Chondrocyte (in vitro differentiated cells): ENCODE results near the gene ARPP19. TPM values are rescaled to one million over a fixed set of nuclear protein-coding genes. Genes with fewer than 3 reads are reported as not detected.
"Not testable (repeated sequence)": the region's sequence is repeated elsewhere in the genome, so short reads cannot be mapped to it uniquely, and the experiment has no call there.

Source experiments
- DNase-seq: peaks from one replicate; pipeline ENCODE4 v3.0.0; 2021; ENCODE audit warnings: mixed read lengths, low spot score
- H3K27ac Mint-ChIP-seq: one replicate; pipeline ENCODE4 v1.8.0; 2021; ENCODE audit warnings: mild to moderate bottlenecking, moderate library complexity, mixed read lengths; ENCODE audit not compliant: unreplicated experiment
- H3K27me3 Mint-ChIP-seq: 2 replicates; pipeline ENCODE4 v1.8.0; 2021; ENCODE audit warnings: low read depth, mixed read lengths
- H3K36me3 Mint-ChIP-seq: 2 replicates; pipeline ENCODE4 v1.8.0; 2021; ENCODE audit warnings: low read depth, mixed read lengths
- H3K4me1 Mint-ChIP-seq: 2 replicates; pipeline ENCODE4 v1.8.0; 2021; ENCODE audit warnings: low read depth, mild to moderate bottlenecking, mixed read lengths
- H3K4me3 Mint-ChIP-seq: one replicate; pipeline ENCODE4 v1.8.0; 2021; ENCODE audit warnings: mild to moderate bottlenecking, moderate library complexity, mixed read lengths; ENCODE audit not compliant: unreplicated experiment
- H3K9me3 Mint-ChIP-seq: 2 replicates; pipeline ENCODE4 v1.8.0; 2021; ENCODE audit warnings: low read depth, mixed read lengths
- total RNA-seq: library from RNA; stranded (reverse); gene quantifications from 3 replicates; pipeline ENCODE4 v1.2.1, GENCODE V29; 2021
- TF ChIP-seq, protein P1 (sequence below): fragments of 200-600 bp; sonication (generic); IDR thresholded peaks from 2 replicates; pipeline ENCODE4 v1.5.0; 2021; ENCODE audit warnings: antibody characterized with exemption, mild to moderate bottlenecking, moderate library complexity

The ARPP19 gene
- total RNA-seq, 1 donor from 2014 or later: 179 TPM

DNA sequence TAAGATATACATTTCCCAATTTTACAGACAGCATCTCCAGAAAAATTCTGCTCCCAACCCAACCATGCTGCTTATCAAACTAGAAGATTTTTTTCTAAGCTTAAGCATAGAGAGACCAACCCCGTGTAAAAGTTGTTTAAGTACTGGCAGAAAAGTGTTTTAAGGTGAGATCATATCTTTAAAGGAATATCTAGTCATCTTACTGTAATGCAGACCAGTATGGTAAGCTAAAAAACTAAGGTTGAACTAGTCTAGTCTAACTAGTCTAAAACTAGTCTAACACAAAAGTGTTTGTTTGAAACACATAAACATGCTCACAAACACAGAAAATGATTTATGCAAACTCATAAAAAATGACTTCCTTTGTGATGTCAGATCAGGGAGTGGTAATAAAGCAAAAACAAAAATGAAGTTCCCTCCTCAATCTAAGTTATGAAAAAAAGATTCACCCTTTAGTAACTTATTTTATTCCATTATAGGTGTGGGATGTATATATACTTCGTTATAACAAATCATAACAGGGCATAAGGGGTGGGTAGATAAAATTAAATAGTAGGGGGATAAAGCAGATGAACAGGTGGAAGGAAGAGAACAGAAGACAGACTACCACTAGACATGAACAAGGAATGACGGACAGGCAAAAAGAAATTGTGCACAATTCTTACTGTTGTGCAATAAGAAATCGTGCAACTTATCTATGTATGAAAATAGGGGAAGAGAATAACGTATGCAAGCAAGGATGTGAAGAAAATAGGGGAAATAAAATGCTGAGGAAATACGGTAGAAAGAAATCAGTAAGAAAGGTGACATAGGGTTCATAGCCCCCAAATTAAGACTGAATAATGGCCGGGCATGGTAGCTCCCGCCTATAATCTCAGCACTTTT is 50.1 kb downstream of the ARPP19 start:
- Mint-ChIP-seq H3K4me1 (peaks cover 33% of the 10 kb centered on the region), H3K36me3 (no peaks in the 10 kb centered on the region), H3K27ac (no peak overlapping the region), H3K9me3 (no peaks in the 10 kb centered on the region), H3K4me3 (no peak overlapping the region), H3K27me3 (no peaks in the 10 kb centered on the region)
- DNase-seq: no peak
- TF ChIP-seq, protein P1, sequence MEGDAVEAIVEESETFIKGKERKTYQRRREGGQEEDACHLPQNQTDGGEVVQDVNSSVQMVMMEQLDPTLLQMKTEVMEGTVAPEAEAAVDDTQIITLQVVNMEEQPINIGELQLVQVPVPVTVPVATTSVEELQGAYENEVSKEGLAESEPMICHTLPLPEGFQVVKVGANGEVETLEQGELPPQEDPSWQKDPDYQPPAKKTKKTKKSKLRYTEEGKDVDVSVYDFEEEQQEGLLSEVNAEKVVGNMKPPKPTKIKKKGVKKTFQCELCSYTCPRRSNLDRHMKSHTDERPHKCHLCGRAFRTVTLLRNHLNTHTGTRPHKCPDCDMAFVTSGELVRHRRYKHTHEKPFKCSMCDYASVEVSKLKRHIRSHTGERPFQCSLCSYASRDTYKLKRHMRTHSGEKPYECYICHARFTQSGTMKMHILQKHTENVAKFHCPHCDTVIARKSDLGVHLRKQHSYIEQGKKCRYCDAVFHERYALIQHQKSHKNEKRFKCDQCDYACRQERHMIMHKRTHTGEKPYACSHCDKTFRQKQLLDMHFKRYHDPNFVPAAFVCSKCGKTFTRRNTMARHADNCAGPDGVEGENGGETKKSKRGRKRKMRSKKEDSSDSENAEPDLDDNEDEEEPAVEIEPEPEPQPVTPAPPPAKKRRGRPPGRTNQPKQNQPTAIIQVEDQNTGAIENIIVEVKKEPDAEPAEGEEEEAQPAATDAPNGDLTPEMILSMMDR: no peak

DNA sequence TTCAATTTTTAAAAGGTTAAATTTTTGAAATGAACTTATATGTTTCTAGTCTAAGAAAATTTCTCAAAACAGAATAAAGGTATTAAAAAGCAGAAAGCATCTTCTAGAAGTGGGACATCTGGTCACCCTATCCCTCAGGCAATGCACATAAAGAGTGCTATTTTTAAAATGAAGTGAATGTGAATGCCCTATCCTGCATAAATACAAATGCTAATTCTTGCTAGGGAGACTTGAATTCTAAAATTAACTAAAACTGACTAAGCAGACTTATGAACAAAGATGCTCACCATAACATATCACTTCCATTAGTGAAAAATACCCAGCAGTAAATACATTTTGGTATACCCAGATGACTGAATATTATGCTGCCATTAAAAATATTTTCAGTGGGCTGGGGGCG is 51.8 kb downstream of the ARPP19 start:
- Mint-ChIP-seq H3K4me1 (peaks cover 17% of the 10 kb centered on the region), H3K27me3 (no peaks in the 10 kb centered on the region), H3K27ac (no peak overlapping the region), H3K9me3 (no peaks in the 10 kb centered on the region), H3K36me3 (no peaks in the 10 kb centered on the region), H3K4me3 (no peak overlapping the region)
- DNase-seq: no peak
- TF ChIP-seq, protein P1: no peak

DNA sequence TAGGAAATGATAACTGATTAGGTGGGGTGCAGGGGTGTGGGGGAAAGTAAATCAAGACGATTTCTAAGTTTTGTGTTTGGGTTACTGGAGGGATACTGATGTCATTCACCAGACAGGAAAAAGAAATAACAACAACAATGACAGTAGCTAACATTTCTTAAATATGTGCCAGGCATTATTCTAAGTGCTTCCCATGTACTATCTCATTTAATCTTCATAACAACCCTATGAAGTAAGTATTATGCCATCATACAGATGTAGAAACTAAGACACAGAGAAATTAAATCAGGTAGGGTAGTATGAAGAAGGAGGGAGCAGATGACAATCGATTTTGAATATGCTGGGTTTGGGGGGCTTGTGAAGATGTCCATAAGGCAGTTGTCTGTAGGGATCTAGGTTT is 53.5 kb downstream of the ARPP19 start:
- H3K27me3 Mint-ChIP-seq: no peaks in the 10 kb centered on the region
- TF ChIP-seq, protein P1: no peak
- H3K27ac Mint-ChIP-seq: no peak overlapping the region
- no peak overlapping the region for H3K4me3 Mint-ChIP-seq
- no peak for DNase-seq
- no peaks in the 10 kb centered on the region for H3K9me3 Mint-ChIP-seq
- H3K4me1 Mint-ChIP-seq: peaks cover 15% of the 10 kb centered on the region
- no peaks in the 10 kb centered on the region for H3K36me3 Mint-ChIP-seq

DNA sequence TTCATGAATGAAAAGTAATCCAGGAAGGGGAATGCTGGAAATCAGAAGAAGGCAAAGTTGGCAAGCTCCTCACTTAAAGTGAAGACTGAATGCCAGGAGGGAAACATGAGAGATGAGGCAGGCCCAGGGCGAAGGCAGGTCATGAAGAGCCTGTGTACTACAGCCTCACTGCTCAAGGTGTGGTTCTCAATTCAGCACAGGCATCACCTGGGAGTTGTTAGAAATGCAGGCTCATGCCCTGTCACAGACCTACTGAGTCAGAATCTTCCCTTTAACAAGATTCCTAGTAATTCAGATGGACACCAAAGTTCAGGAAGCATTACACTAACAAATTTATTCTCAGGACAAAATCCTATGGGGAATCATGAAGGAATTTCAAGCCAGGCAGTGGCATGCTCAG is 54.3 kb downstream of the ARPP19 start:
- Mint-ChIP-seq H3K9me3 (no peaks in the 10 kb centered on the region), H3K4me3 (no peak overlapping the region), H3K27me3 (no peaks in the 10 kb centered on the region), H3K27ac (no peak overlapping the region), H3K36me3 (no peaks in the 10 kb centered on the region), H3K4me1 (peaks cover 15% of the 10 kb centered on the region)
- TF ChIP-seq, protein P1: no peak
- no peak for DNase-seq

DNA sequence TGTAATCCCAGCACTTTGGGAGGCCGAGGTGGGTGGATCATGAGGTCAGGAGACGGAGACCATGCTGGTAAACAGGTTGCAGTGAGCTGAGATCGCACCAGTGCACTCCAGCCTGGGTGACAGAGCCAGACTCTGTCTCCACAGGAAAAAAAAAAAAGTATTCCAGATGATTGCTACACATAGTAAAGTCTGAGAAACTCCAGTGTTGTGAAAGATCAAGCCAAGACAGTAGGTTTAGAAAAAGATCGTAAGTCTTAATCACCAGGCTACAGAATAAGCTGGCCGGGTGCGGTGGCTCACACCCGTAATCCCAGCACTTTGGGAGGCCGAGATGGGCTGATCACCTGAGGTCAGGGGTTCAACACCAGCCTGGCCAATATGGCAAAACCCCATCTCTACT is 56.0 kb downstream of the ARPP19 start:
- not testable (repeated sequence) for H3K27me3 Mint-ChIP-seq, H3K36me3 Mint-ChIP-seq, H3K27ac Mint-ChIP-seq, H3K4me1 Mint-ChIP-seq, H3K4me3 Mint-ChIP-seq, H3K9me3 Mint-ChIP-seq, DNase-seq

DNA sequence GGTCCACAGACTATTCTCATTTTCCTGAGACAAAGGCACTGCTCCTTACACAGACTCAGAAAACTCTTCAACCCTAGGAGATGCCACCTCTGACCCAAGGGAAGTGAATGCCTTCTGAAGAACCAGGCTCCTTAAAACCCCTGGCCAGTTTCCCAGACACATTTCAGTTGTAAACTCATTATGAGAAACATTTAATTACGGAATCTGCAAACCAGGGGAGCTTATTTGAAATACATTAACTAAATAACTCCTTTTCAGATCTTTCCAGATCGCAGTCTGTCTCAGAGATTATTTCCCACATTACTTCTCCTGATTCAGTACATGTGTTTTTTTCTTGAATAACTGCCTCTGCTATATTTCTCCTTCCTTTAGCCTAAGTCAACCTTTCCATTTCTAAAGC is 57.7 kb downstream of the ARPP19 start:
- H3K4me3 Mint-ChIP-seq: no peak overlapping the region
- no peaks in the 10 kb centered on the region for H3K36me3 Mint-ChIP-seq
- TF ChIP-seq, protein P1: no peak
- H3K4me1 Mint-ChIP-seq: peaks cover 6% of the 10 kb centered on the region
- no peak for DNase-seq
- H3K27me3 Mint-ChIP-seq: no peaks in the 10 kb centered on the region
- no peaks in the 10 kb centered on the region for H3K9me3 Mint-ChIP-seq
- H3K27ac Mint-ChIP-seq: no peak overlapping the region
